ENCODE measurements around the gene ABCD3.

- TF ChIP-seq POLR2AphosphoS5 (IDR thresholded peaks at IDR 0.05; ENCODE audit: low read depth, low read length) (no peak), POLR2A (IDR thresholded peaks at IDR 0.05; ENCODE audit: low read depth, low read length) (no peak)
Measured at GRCh38 chr1:94408104-94408830, 9.9 kb upstream of the ABCD3 start.

All from GM12892 (cell line).